ENCODE data around the gene SNAPC4.

GRCh38 chr9:136376457-136376856 is 23.5 kb downstream of the SNAPC4 start:
- no peak for TF ChIP-seq REST (IDR thresholded peaks at IDR 0.05; ENCODE audit: low read depth)
- TF ChIP-seq YY1 (IDR thresholded peaks at IDR 0.05; ENCODE audit: low read depth) = no peak
- no peak for TF ChIP-seq TEAD4 (IDR thresholded peaks at IDR 0.05)
- no peak for TF ChIP-seq RAD21 (IDR thresholded peaks at IDR 0.05; ENCODE audit: low read depth)
- TF ChIP-seq EGR1 (IDR thresholded peaks at IDR 0.05) = no peak
- TF ChIP-seq MAX (IDR thresholded peaks at IDR 0.05) = no peak
- no peak for TF ChIP-seq TAF1 (IDR thresholded peaks at IDR 0.05; ENCODE audit: low read depth)
- no peak for TF ChIP-seq EP300 (IDR thresholded peaks at IDR 0.05; ENCODE audit: borderline replicate concordance)
- TF ChIP-seq CREB1 (IDR thresholded peaks at IDR 0.05; ENCODE audit: low read depth) = no peak
- no peak for TF ChIP-seq CEBPB (IDR thresholded peaks at IDR 0.05)
- no peak for TF ChIP-seq FOXM1 (IDR thresholded peaks at IDR 0.05; ENCODE audit: borderline replicate concordance, low read depth)
- TF ChIP-seq USF1 (IDR thresholded peaks at IDR 0.05) = no peak
- no peak for TF ChIP-seq NFIC (IDR thresholded peaks at IDR 0.05)
- no peak for TF ChIP-seq TCF12 (IDR thresholded peaks at IDR 0.05; ENCODE audit: low read depth)
